ENCODE data around the gene PTPRZ1. TPM values are rescaled to one million over a fixed set of nuclear protein-coding genes. Genes with fewer than 3 reads are reported as not detected.

PTPRZ1 gene
- total and polyA plus RNA-seq, 2 donors: 1.5 to 13.9 TPM

GRCh38 chr7:121913947-121914675 is 41.1 kb downstream of the PTPRZ1 start:
- no peaks in the 10 kb centered on the region for H3K4me1 ChIP-seq (ENCODE audit: insufficient read depth)
- no peak for DNase-seq (ENCODE audit: extremely low spot score)
- no peak overlapping the region for H3K27ac ChIP-seq (ENCODE audit: low read depth)
- H3K36me3 ChIP-seq (ENCODE audit: insufficient read depth): no peaks in the 10 kb centered on the region
- H3K4me3 ChIP-seq (ENCODE audit: low read depth, low read length): no peak overlapping the region
- WGBS: 79% methylated on average over 8 of the region's 8 CpGs

DNA sequence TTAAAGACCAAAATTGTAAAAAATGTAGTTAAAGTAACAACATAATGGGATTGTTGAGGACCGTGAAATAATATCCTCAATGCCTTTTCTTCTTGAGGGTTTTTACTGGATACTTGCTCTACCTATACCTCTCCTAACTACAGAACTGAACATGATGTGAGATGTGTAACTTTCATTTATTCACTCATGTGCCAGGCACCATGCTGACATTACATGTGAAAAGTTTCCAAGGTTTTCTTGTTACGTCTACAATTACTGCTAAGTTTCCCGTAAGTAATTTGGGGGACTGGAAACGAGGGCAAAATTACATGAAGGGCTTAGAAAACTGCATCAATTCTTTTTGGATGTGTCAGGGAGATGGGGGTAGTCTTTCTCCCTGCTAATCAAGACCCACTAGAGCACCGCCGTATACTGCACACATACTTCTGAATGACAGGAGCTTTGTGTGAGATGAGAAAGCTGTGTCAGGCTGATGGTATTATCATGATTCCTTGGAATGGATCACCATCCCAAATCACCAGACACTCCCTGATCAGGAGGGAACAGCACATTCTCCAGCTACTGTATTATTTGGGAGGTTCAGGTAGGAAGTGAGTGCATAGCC is 41.8 kb downstream of the PTPRZ1 start:
- Histone ChIP-seq H3K4me1 (ENCODE audit: insufficient read depth) (no peaks in the 10 kb centered on the region), H3K36me3 (ENCODE audit: insufficient read depth) (no peaks in the 10 kb centered on the region), H3K27ac (ENCODE audit: low read depth) (no peak overlapping the region), H3K4me3 (ENCODE audit: low read depth, low read length) (no peak overlapping the region)
- 84% methylated on average over 6 of the region's 6 CpGs for whole genome bisulfite sequencing
- no peak for DNase-seq (ENCODE audit: extremely low spot score)

DNA sequence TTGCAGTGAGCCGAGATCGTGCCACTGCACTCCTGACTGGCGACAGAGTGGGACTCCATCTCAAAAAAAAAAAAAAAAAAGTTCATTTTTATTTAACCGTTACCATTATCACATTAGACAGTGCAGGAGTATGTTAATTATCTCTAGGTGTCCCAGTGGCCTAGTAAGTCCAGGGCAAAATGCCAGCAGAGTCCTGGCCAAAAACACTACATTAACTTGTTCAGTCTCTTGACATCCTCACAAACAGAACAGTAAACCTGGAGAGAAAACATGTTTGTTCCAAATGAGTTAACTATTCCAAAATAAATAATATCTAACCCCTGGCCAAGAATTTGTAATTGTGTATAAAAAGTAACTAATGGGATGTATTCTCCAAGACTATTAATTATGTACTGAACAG is 43.2 kb downstream of the PTPRZ1 start:
- H3K27ac ChIP-seq (ENCODE audit: low read depth): no peak overlapping the region
- WGBS: 84% methylated on average over 4 of the region's 4 CpGs
- no peak for DNase-seq (ENCODE audit: extremely low spot score)

DNA sequence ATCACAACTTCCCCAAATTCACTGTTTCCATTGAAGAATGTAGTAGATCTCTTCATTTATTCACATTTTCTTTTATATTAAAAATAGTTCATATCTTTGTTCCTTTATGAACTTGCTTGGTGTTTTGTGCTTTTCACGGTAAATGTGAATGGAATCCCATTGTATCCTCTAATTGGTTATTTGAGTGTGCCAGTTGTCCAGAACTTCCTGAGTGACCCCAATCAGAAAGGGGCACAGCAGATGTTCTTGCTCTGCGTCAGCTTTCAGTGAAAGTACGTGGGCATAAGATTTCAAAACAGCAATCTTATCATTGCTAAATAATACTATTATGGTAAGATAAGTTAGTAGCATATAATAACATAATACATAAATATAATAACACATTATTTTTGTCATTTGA is 47.0 kb downstream of the PTPRZ1 start:
- 53% methylated on average over 3 of the region's 3 CpGs for WGBS
- no peaks in the 10 kb centered on the region for H3K36me3 ChIP-seq (ENCODE audit: insufficient read depth)
- no peaks in the 10 kb centered on the region for H3K4me1 ChIP-seq (ENCODE audit: insufficient read depth)
- H3K4me3 ChIP-seq (ENCODE audit: low read depth, low read length): no peak overlapping the region
- DNase-seq (ENCODE audit: extremely low spot score): no peak
- no peak overlapping the region for H3K27ac ChIP-seq (ENCODE audit: low read depth)

More for the DNA sequence above, 43.2 kb downstream of the PTPRZ1 start:
- Histone ChIP-seq H3K4me3 (ENCODE audit: low read depth, low read length) (no peak overlapping the region), H3K36me3 (ENCODE audit: insufficient read depth) (no peaks in the 10 kb centered on the region), H3K4me1 (ENCODE audit: insufficient read depth) (no peaks in the 10 kb centered on the region)

DNA sequence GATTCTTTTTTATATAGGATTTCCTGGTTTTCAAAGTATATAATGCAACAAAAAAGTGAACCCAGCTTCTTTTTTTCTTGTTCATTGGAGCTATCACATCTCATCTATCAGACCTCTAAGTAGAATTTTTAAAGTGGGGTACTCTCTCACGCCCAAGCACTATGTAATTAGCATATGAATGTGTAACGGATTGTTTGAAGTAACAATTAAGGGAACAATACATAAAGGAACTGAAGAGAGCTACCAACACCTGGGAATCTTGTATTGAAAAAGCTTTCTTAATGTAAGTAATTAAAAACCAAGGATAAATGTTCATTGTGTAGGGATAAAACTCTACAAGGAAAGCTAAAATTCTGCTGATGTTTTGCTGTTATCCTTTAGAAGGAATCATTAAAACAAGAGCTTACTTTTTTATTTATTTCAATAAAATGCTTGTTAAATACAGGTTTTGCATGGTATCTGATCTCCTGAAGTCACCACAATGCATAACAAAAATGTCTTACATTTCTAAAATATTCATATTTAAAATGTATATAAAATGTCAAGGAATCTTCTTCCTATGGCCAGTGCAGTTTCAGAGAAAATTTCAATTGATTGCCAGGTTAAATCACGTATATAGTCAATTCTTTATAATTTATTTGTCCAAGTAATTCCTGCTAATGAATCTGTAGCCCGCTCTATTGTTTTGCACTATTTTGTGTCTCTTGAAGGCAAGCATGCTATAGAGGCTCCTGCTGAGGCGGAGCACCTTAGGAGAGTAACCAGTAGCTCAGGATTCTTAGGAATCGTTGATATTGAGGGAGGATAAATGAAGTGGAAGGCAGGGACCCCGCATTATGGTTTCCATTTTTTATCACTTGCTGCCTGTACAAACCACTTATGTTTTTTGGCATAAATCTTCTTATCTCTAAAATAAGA is 51.6 kb downstream of the PTPRZ1 start:
- Histone ChIP-seq H3K36me3 (ENCODE audit: insufficient read depth) (no peaks in the 10 kb centered on the region), H3K4me1 (ENCODE audit: insufficient read depth) (no peaks in the 10 kb centered on the region), H3K4me3 (ENCODE audit: low read depth, low read length) (no peak overlapping the region), H3K27ac (ENCODE audit: low read depth) (no peak overlapping the region)
- WGBS: 67% methylated on average over 7 of the region's 7 CpGs
- DNase-seq (ENCODE audit: extremely low spot score): no peak

DNA sequence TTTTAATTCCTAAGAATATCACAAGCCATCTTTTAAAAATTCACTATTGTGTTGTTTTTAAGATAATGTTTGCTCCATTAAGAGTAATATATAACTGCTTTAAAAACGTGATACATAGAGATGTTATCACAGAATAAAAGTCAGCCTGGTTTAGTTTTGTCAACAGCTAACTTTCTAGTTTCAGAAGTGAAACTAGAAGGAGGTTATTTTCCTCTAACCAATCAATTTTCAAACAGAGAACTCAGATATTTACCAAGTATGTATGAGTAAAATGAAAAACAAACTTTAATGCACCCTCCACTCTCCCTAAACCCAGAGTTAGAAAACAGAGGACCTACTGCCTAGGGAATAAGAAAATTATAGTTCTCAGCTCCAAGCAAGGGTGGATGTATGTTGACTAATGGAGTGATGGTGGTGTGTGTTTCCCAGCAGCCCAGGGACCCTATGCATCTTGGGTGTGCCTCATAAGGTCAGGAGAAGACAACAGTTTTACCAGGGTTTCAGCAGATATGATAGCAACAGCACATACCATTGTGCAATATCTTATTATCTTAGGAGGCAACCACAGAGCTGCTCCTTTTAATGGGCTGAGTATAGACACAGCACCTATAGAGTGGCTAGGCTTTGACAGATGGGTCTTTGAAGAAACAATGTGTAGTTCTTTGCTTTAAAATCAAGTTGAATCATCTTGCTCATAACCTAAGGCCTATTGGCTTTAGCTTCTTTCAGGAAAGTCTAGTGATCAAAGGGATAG is 58.4 kb downstream of the PTPRZ1 start:
- DNase-seq (ENCODE audit: extremely low spot score): no peak
- Histone ChIP-seq H3K36me3 (ENCODE audit: insufficient read depth) (no peaks in the 10 kb centered on the region), H3K27ac (ENCODE audit: low read depth) (no peak overlapping the region), H3K4me3 (ENCODE audit: low read depth, low read length) (no peak overlapping the region), H3K4me1 (ENCODE audit: insufficient read depth) (no peaks in the 10 kb centered on the region)
- 33% methylated on average over 1 of the region's 1 CpG for WGBS

DNA sequence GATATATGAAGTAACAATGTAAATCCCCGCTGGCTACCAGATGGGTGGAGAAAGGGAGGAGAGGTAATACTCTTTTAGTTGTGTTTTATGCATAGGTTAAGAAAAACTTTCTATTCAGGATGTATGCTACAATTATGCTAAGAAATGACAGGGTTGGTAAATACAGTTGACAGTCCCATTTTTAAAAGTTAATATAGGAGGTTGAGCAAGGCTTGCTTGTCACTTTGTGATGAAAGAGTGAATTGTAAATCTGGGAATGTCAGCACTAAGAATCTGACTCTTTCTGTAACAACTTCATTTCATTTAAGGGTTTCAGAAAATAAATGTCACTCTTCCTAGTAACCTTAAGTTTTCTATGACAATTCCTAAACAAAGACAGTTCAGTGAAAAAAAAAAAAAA is 59.8 kb downstream of the PTPRZ1 start:
- no peak for DNase-seq (ENCODE audit: extremely low spot score)
- Histone ChIP-seq H3K4me3 (ENCODE audit: low read depth, low read length) (no peak overlapping the region), H3K27ac (ENCODE audit: low read depth) (no peak overlapping the region), H3K36me3 (ENCODE audit: insufficient read depth) (no peaks in the 10 kb centered on the region), H3K4me1 (ENCODE audit: insufficient read depth) (no peaks in the 10 kb centered on the region)
- 92% methylated on average over 1 of the region's 1 CpG for WGBS

DNA sequence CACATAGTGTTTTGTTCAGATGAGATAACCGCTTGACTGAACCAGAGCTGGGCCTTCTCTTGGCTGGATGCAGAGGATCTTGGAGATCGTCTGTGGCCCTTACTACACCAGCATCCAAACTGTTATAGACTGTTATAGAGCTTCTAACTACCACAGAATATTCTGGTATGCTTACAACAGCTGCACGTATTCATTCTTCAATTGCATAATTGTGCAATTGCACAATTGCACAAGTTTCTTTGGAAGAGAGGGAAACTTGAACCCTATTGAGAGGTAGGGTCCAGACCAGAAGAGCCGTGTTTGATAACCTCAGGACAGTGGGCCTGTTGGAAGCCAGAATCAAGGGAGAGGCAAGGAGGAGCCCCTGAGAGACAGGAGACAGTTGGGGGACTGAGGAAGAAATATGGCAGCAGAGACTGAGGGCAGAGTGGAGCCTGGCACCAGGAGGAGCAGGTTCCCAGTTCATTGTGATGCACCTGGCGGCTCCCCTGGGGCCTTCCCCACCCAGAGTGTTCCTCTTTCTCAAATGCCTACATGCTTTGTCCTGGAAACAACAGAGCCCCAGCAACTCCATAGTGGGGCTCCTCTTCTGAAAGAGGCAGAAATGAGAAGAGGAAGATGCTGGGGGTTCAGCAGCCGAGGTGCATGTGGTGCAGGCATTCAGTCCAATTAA is 64.1 kb downstream of the PTPRZ1 start:
- no peak for DNase-seq (ENCODE audit: extremely low spot score)

DNA sequence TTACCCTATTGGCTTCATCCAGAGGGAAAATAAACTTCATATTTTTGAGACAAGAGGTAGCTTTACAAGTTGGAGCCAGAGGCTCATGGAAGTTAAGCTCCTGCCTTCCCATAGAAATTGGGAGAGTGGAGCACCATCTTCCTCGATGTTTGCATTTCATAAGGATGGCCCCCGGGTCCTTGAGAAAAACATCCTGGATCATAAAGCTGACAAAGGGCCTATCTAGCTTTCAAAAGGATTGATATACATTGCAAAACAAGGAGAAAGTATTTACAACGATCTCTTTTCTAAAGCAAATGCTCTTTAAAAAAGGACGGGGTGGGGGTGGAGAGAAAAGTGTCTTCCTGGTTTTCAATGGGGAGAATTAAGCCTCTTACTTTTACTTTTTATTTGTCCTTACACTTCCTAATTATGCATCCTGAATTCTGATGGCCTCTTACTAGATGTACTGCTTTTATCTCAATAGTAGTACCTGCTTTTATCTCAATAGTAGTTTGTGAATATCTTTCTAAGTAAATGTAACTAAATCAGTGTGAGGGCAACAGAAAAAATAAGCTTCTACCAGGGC is 65.6 kb downstream of the PTPRZ1 start:
- no peak for DNase-seq (ENCODE audit: extremely low spot score)
- no peak overlapping the region for H3K4me3 ChIP-seq (ENCODE audit: low read depth, low read length)
- 8% methylated on average over 4 of the region's 4 CpGs for WGBS
- no peak overlapping the region for H3K27ac ChIP-seq (ENCODE audit: low read depth)
- H3K4me1 ChIP-seq (ENCODE audit: insufficient read depth): no peaks in the 10 kb centered on the region
- no peaks in the 10 kb centered on the region for H3K36me3 ChIP-seq (ENCODE audit: insufficient read depth)

More for the DNA sequence above, 64.1 kb downstream of the PTPRZ1 start:
- no peaks in the 10 kb centered on the region for H3K4me1 ChIP-seq (ENCODE audit: insufficient read depth)
- 82% methylated on average over 6 of the region's 6 CpGs for WGBS
- H3K36me3 ChIP-seq (ENCODE audit: insufficient read depth): no peaks in the 10 kb centered on the region
- H3K27ac ChIP-seq (ENCODE audit: low read depth): no peak overlapping the region
- H3K4me3 ChIP-seq (ENCODE audit: low read depth, low read length): no peak overlapping the region

- no peak for DNase-seq (ENCODE audit: extremely low spot score)
- H3K4me3 ChIP-seq (ENCODE audit: low read depth, low read length): no peak overlapping the region
- no peaks in the 10 kb centered on the region for H3K36me3 ChIP-seq (ENCODE audit: insufficient read depth)
- no peaks in the 10 kb centered on the region for H3K4me1 ChIP-seq (ENCODE audit: insufficient read depth)
- WGBS: 55% methylated on average over 3 of the region's 3 CpGs
- no peak overlapping the region for H3K27ac ChIP-seq (ENCODE audit: low read depth)
These were observed 68.0 kb downstream of the PTPRZ1 start for GRCh38 chr7:121940918-121941317.

DNA sequence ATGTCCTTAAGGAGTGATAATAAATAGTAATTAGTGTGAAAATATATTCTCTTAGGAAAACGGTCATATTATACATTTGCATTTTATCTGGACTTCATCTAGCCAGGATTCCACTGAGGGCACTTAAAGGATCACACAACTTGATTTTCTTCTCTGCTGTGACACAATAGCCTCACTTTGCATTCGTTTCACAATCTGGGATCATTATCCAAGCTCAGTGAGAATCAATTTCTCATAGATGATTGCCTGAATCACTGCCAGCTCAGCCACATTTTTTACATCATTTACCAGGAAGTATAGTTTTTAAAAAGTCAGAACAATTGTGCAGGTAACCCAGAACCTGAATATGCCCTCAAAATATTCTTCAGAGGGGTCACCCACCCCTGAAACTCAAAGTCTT is 68.9 kb downstream of the PTPRZ1 start:
- 48% methylated on average over 2 of the region's 2 CpGs for WGBS
- DNase-seq (ENCODE audit: extremely low spot score): no peak
- Histone ChIP-seq H3K4me3 (ENCODE audit: low read depth, low read length) (no peak overlapping the region), H3K27ac (ENCODE audit: low read depth) (no peak overlapping the region), H3K4me1 (ENCODE audit: insufficient read depth) (no peaks in the 10 kb centered on the region), H3K36me3 (ENCODE audit: insufficient read depth) (no peaks in the 10 kb centered on the region)

DNA sequence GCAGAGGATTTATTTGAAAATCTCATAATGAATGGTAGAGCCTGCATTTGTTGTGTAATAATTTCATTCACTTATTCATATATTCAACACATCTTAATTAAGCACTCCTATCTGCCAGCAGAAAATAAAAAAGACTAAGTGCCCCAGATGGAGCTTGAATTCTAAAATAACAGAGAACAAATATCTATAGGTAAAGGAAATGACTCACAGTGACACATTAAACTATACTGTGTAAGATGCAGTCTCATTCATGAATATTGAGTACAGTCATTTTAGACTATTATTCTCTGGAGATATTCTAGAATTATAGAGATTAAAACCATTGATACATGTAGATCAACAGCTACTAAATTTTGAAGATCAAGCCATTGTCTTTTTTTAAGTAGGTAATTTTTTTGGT is 72.1 kb downstream of the PTPRZ1 start:
- Histone ChIP-seq H3K4me3 (ENCODE audit: low read depth, low read length) (no peak overlapping the region), H3K4me1 (ENCODE audit: insufficient read depth) (no peaks in the 10 kb centered on the region), H3K27ac (ENCODE audit: low read depth) (no peak overlapping the region), H3K36me3 (ENCODE audit: insufficient read depth) (no peaks in the 10 kb centered on the region)
- no peak for DNase-seq (ENCODE audit: extremely low spot score)

All from urinary bladder (tissue), 4 donors.